GM18858 (cell line): ENCODE data around the gene TRAK2.
A peak's percentile ranks its signal among the peaks of the same experiment; 100 is the strongest.
"Not testable (repeated sequence)": the region's sequence is repeated elsewhere in the genome, so short reads cannot be mapped to it uniquely, and the experiment has no call there.

Experiments
- ATAC-seq: cut with Tn5 transposase; IDR thresholded peaks from one replicate; pipeline ENCODE4 v1.9.1; 2021; ENCODE audit not compliant: unreplicated experiment

Gene TRAK2, protein sequence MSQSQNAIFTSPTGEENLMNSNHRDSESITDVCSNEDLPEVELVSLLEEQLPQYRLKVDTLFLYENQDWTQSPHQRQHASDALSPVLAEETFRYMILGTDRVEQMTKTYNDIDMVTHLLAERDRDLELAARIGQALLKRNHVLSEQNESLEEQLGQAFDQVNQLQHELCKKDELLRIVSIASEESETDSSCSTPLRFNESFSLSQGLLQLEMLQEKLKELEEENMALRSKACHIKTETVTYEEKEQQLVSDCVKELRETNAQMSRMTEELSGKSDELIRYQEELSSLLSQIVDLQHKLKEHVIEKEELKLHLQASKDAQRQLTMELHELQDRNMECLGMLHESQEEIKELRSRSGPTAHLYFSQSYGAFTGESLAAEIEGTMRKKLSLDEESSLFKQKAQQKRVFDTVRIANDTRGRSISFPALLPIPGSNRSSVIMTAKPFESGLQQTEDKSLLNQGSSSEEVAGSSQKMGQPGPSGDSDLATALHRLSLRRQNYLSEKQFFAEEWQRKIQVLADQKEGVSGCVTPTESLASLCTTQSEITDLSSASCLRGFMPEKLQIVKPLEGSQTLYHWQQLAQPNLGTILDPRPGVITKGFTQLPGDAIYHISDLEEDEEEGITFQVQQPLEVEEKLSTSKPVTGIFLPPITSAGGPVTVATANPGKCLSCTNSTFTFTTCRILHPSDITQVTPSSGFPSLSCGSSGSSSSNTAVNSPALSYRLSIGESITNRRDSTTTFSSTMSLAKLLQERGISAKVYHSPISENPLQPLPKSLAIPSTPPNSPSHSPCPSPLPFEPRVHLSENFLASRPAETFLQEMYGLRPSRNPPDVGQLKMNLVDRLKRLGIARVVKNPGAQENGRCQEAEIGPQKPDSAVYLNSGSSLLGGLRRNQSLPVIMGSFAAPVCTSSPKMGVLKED

DNA sequence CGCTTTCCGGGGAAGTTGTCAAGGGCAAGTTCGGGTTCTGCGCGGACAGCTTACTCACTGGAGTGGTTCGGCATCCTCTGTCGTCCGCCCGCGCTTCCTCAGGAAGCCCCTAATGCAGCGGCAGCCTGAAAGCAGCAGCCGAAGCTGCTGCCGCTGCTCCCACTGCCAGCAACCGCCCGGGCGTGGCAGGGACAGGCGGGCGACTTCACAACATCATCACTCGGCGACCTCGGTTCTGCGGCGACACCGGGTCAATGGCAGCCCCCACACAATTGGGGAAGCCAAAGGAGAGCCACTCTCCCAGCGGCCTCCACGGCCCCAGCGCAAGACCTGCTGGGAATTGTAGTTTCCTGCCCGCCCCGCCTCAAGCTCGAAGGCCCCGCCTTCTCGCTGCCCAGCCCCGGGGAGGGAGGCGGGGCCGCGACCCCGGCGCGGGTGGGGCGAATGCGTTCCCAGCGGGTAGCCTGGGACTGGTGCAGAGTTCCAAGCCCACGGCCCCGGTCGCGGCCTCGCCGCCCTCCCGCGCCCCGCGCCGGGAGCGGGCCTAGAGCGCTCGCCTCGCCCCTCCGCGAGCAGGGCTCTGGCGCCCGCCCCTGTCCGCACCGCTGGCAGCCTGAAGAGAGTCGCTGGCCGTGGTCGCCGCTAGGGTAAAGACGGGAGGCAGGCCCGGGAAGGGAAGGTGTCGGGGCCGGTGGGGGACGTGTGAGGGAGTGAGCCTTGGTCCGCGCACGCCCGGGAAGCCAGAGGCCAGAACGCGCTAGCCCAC is at the start of gene TRAK2, which contains the start of gene STRADB:
TRAK2 (minus strand) TSS at position 167 of the 766 bp plus-strand sequence. CDS start 30,951 bp downstream, outside the sequence.
STRADB (plus strand) TSS at position 449 of the 766 bp plus-strand sequence. CDS start 3,101 bp downstream, outside the sequence.
- peak; percentile 87 for ATAC-seq

DNA sequence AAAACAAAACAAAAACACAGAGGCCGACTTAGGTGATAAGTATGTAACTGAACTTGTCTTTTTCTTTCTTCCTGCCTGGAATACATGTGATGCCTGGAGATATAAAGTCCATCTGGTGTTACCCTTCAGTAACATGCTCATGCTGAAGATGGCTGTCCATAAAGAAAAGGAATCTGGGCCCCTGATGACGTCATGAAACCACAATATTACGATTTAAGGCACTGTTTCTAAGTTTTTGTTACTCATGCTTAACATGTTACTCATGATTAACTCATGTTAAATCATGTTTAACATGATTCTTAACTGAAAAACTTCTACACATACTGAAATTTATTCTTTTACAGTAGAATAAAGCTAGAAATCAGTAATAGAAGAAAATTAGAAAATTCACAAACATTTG is 49.3 kb upstream of the TRAK2 start:
- ATAC-seq: no peak

DNA sequence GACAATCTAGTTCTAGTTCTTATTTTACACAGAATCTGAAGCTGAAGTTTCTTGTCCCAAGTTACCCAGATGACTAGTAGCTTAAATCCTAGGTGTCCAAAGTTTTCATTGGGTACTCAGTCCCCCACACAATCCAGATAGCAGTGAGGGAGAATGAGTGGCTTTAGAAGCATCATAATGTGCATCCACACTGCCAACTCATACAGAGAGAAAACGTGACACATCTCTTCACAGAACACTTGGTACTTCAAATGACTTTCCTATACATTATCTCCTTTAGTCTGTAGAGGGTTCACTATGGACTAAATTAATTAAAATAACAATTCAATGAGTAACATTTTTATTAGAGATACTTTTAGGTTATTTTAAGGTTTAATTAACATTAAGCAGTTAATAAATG is 45.5 kb upstream of the TRAK2 start:
- no peak for ATAC-seq

DNA sequence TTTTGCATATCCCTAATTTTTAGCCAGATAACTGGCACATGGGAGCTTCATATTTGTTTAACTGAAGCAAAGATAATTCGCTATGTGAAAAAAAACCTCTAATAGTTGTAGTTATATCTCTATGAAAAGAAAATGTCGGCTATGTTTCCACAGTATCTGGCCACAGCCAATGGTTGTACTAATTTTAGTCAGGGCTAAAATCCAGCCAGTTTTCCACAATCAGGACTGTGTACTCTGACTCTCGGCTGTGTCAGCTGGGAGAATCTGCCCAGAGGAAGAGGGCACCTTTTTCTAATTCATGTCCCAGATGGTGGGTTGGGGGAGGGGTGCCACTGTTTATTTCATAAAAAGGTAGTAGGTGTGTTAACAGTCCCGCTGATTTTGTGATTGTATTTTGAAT is 39.0 kb upstream of the TRAK2 start:
- no peak for ATAC-seq

DNA sequence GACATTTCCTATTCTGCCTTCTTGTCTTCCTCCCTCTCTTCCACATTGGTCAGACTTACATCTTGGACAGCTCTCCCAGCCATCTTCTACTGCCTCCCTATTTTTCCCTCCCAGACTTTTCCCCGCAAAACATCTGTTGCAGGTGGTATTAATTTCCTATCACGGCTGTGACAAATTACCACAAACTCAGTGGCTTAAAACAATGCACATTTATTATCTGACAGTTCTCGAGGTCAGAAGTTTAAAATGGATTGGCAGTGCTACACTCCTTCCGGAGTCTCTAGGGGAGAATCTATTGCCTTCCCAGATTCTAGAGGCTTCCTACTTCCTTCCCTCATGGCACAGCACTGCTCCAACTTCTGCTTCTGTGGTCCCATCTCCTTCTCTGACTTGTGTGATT is 33.5 kb upstream of the TRAK2 start:
- ATAC-seq: no peak

DNA sequence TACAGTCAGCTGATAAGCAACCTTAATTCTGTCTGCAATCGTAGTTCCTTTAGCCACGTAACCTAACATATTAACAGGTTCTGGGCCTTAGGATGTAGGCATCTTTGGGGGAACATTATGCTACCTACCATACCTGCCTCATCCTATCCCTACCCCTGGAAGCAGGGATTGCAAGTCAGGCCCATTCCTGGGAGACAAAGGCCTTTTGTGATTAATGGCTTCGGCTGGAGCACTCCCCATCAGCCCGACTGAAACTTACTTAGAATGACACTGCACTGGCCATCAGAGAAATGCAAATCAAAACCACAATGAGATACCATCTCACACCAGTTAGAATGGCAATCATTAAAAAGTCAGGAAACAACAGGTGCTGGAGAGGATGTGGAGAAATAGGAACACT is 32.5 kb upstream of the TRAK2 start:
- not testable (repeated sequence) for ATAC-seq

DNA sequence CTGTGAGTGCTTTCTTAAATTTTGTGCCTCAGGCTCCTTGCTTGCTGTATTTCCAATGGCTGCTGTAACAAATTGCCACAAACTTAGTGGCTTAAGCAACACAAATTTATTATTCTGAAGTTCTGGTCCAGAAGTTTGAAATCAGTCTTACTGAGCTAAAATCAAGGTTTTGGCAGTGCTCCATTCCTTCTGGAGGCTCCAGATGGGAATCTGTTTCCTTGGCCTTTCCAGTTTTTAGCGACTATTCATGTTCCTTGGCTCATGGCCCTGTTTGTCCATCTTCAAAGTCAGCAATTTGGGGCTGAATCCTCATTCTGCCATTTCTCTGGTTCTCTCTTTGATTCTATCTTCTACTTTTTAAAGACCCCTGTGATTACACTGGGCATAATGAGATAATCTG is 32.1 kb upstream of the TRAK2 start:
- no peak for ATAC-seq

DNA sequence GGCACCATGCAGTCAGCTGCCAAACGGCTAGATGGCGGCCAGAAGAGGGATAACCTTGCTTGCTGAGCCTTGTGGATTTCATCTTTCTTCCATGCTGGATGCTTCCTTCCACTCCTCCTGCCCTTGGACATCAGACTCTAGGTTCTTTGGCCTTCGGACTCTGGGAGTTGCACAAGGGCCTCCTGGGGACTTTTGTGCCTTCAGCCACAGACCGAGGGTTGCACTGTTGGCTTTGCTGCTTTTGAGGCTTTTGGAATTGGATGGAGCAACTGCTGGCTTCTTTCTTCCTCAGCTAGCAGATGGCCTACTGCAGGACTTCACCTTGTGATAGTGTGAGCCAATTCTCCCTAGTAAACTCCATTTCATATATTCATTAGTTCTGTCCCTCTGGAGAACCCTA is 31.3 kb upstream of the TRAK2 start:
- ATAC-seq: no peak

DNA sequence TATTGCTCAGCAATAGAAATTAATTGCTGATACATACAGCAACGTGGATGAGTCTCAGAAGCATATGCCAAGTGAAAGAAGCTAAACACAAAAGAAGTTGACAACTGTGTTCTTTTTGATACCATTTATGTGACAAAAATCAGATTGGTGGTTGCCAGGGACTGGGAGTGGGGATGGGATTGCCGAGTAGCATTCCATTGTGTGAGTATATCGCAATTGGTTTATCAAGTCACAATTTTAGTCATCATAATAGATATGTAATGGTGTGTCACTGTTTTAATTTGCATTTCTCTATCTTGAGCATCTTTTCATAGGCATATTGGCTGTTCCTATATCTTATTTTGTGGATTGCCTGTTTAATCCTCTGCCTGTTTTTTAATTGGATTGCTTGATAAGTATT is 21.2 kb upstream of the TRAK2 start:
- ATAC-seq: no peak

DNA sequence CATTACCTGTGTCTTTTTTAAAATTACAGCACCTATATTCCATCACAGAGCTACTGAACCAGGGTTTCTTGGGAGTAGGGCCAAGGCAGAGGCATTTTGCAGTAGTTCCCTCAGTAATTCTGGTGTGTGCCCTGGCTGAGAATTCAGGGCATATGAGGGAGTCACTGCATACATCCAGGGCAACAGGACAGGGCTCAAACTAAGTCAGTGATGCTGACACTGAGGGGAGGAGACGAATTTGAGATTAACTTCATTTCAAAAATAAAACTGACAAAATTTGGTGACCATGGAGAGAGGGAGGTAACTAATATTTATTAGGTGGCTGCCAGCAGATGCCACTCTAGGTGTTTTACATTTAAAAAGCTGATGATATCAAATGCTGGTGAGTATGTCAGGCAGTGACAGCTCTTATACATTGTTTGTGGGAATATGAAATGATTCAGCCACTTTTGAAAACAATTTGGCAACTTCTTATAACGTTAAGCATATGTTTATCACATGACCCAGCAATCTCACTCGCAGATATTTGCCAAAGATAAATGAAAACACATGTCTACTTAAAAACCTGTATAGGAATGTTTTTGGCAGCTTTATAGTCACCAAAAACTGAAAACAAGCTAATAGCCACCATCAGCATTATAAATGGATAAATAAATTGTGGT is 20.6 kb upstream of the TRAK2 start:
- no peak for ATAC-seq

DNA sequence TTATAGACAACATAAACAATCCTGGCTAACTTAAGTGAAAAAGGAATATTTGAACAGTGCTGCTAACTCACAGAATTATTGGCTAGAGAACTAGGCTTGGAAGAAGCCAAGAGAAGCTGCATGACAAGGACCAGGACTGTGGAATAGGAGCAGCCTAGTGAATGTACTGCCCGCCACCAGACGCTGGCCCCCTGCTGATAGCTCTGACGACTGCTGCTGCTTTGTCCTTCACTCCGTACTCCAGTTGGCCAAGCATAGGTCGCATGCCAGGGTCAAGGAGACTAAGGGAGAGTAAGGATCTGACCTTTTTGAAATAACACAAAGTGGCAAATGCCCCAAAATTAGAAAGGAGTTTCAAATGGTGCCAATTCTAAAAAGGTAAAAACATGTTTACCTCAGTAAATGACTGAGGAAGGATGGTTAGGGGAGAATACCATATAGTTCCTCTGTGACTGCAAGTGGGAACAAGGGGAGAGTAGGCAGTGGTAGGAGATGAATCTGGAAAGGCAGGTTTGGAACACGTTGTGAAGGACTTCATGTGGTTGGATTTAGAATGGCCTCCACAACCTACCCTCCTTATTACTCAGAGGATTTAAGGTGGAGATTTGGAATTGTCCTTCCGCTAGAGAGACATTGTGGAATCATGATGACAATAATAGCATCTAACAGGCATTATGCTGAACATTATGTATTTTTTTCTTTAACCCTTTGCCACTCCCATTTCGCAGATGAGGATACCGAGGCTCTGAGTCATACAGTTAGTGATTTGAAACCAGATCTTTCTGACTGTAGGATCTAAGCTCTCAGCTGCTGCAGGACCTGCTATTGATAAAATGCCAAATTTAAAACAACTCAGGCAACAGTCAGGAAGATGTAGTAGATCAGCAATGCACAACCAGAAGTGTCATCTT is 19.8 kb upstream of the TRAK2 start:
- ATAC-seq: no peak

DNA sequence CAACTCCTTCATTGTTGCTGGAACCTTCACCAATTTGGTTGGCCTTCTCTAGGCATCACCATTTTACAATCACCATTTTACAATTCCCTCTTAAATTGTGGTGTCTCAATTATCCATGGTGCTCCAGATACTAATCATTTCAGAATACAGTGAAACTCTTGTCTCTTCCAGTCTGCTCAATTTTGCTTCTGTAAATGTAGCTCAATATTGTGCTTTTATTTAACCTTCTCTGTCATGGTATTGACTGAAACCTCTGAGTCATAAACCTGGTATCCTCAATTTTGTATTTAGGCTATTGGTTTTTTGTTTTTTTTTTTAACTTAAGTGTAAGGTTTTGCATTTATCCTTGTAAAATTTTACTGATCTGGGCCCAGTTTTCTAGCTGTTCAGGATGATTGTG is 16.4 kb upstream of the TRAK2 start:
- no peak for ATAC-seq

DNA sequence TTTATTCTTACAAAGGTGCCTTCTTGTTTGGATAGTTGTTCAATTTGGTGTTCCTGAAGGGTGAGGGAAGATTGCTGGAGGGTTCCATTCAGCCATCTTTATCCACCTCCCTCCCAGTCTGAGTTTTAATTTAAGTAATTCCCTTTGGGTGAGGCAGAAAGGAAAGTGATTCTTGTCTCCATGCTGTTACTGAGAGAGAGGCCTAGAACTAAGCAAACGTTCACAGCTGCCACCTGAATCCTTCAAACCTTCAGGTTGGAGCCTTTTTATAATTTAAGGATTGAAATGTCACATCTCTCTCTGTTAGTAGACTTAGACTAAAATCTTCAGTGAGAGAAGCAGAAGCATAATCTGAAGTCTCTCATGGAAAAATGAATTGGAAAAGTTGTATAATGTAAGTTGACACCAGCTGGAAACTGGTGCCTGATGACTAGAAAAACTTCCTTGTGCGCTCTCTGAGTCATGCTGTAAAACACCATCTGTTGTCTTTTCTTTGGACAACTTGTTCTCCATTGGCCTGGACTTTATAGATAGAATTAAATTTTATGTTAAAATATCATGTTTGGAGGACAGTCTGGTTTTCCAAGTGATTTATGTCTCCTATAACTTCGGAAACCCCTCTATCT is 14.9 kb upstream of the TRAK2 start:
- no peak for ATAC-seq

DNA sequence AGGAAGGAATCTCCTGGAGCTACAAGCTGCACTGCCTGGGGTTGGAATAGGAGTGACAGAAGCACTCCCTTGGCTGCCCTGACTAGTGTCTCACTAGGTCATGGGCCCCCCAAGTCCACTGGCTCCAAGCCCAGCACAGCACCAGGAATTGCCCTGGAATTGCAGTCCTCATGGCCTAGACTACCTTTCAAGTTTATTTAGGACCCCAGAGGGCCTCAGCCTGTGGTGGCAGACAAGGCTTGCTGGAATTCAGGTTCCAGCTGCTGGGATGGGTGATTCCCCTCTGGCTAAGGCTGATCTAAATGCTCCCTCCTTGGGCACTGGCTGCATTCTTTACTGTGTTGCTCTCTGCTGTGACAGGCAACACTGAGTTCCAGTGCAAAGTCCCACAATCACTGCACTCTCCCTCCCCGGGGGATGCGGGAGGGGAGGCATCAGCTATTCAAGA is 14.3 kb upstream of the TRAK2 start:
- no peak for ATAC-seq

DNA sequence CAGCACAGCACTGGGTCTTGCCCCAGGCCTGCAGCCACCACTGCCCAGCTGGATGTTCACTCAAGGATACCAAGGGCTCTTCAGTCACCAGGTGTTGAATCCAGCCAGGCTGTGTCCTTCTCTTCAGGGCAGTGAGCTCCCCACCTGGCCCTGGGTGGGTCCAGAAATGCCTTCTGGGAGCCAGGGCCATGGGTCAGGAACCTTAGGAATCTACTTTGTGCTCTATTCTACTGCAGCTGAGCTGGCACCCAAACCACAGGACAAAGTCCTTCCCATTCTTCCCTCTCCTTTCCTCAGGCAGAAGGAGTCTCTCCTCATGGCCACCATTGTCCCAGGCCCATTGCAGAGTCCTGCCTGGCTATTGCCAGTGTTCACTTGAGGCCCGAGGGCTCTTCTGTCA is 13.3 kb upstream of the TRAK2 start:
- ATAC-seq: no peak

DNA sequence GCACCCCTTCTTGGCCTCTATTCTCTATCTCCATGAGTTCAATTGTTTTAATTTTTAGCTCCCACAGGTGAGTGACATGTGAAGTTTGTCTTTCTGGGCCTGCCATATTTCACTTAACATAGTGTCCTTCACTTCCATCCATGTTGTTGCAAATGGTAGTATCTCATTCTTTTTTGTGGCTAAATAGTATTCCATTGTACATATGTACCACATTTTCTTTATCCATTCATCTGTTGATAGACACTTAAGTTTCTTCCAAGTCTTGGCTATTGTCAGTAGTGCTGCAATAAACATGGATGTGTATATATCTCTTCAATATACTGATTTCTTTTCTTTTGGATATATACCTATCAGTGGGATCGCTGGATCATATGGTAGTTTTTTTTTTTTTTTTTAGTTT is 9.3 kb upstream of the TRAK2 start:
- ATAC-seq: no peak

DNA sequence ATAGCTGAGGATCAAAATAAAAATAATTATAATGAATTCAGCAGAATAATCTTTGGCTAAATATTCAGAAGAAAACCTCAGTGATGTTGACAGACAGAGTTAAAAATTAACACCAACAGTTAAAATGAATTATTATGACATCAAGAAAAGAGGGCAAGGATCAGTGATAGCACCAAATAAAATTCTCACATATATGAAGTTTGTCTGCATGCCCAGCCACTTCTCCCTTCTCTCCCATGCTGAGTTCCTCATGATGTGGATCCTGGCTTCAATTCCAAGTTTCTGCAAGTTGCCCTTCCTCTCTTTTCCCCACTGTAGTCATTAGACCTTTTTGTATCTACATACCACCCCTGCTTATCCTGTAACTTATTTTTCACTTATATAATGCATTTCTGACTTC is 7.1 kb upstream of the TRAK2 start:
- ATAC-seq: no peak

DNA sequence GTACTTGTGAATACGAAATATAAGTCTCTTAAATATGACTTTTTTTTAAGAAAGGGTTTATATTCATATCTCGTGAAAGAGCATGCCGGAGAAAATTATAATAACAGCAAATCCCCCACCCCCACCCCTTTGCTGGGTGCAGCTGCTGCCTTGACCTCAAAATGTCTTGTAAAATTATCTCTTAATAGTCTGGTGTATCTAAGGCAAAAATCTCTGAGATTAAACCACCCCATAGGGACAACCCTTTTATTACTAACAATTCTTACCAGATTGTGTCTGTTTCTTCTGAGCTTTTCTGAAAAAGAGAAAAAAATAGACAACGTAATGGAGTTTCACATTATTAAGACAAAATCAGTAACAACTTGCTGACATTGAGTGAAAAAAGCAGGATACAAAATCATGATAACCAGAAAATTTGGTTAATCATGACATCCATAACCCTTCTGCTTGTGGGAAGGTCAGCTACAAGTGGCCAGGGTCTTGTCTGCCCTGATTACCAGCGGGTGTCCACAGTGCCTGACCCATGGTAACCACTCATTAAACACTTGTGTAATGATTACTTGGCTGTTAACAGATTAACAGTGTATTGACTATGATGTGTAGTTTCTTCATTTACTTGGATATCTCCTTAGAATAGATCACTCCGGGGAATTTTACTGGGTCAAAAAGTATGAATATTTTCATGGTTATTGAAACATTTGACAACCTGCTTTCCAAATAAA is 1.8 kb upstream of the TRAK2 start:
- ATAC-seq: no peak
